Endothelial cell of umbilical vein (primary cell): ENCODE data around the gene CELF5.

Experiments used
- POLR2A ChIP-seq: IDR thresholded peaks from 2 replicates; pipeline ENCODE4 v1.6.1; 2012; ENCODE audit warnings: low read depth, mild to moderate bottlenecking, control low read depth, low read length
- TF ChIP-seq, protein P1 (sequence below), 2 donors: IDR thresholded peaks; 1 replicate in 1 of 2; 2 replicates in 1 of 2; pipeline ENCODE4 v1.5.1; 2011; ENCODE audit warnings: low read length in 2 of 2, mild to moderate bottlenecking in 2 of 2, moderate library complexity in 2 of 2, control low read depth in 1 of 2, inconsistent platforms in 1 of 2, low read depth in 1 of 2; ENCODE audit not compliant: insufficient read depth in 1 of 2; ENCODE audit errors: extremely low read depth in 1 of 2

DNA sequence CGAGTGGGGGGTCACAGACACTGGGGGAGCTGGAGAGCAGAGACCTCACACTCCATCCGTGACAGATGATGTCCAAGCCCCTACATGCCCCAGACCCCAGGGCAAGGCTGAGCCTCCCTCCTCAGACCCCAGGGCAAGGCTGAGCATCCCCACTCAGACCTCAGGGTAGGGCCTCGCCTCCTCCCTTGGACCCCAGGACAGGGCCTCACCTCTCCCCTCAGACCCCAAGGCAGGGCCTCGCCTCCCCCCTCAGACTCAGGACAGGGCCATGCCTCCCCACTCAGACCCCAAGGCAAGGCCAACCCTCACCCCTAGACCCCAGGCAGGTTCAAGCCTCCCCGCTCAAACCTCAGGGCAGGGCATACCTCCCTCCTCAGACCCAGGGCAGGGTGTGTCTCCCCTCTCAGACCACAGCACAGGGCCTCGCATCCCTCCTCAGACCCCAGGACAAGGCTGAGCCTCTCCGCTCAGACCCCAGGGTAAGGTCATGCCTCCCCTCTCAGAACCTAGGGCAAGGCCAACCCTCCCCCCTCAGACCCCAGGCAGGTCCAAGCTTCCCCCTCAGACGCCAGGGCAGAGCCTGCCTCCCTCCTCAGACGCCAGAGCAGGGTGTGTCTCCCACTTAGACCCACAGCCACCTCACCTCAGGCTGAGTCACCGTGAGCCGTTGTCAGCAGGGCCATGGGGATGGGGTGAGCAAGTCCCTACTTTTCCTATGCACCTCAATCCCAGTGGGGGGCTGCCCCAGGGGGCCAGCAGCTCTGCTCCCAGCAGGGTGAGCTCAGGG, 47.6 kb upstream of the CELF5 start:
- TF ChIP-seq, protein P1, sequence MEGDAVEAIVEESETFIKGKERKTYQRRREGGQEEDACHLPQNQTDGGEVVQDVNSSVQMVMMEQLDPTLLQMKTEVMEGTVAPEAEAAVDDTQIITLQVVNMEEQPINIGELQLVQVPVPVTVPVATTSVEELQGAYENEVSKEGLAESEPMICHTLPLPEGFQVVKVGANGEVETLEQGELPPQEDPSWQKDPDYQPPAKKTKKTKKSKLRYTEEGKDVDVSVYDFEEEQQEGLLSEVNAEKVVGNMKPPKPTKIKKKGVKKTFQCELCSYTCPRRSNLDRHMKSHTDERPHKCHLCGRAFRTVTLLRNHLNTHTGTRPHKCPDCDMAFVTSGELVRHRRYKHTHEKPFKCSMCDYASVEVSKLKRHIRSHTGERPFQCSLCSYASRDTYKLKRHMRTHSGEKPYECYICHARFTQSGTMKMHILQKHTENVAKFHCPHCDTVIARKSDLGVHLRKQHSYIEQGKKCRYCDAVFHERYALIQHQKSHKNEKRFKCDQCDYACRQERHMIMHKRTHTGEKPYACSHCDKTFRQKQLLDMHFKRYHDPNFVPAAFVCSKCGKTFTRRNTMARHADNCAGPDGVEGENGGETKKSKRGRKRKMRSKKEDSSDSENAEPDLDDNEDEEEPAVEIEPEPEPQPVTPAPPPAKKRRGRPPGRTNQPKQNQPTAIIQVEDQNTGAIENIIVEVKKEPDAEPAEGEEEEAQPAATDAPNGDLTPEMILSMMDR (IDR thresholded peaks at IDR 0.05; ENCODE audit: extremely low read depth in 1 of 2, insufficient read depth in 1 of 2, low read depth in 1 of 2, low read length in 2 of 2): no peak
- TF ChIP-seq POLR2A: no peak
